Right lobe of liver (tissue), 4 donors: ENCODE results near the gene SLC39A5.

Experiments
- CTCF ChIP-seq, 4 donors: fragments of 200-600 bp in 3 of 4; fragments of 450-650 bp in 1 of 4; IDR thresholded peaks; one replicate each; pipeline versions ENCODE4 v1.5.1 to v1.8.0; 2016 to 2022; ENCODE audit warnings: antibody characterized with exemption in 4 of 4, mild to moderate bottlenecking in 2 of 4
- POLR2A ChIP-seq: fragments of 450-650 bp; IDR thresholded peaks from one replicate; pipeline ENCODE4 v1.6.1; 2017; ENCODE audit warnings: antibody characterized with exemption, mild to moderate bottlenecking
- donor health status: DM: no; HTN: no; CAD: no.
- donor health status: DM: no; HTN: no; CAD: no.
- donor health status: DM: no; HTN: yes; CAD: no.

- TF ChIP-seq CTCF (IDR thresholded peaks at IDR 0.05), result no peak
- TF ChIP-seq POLR2A, result no peak
These were observed 37.3 kb upstream of the SLC39A5 start for GRCh38 chr12:56192582-56192981.
